T-helper 1 cell treated with Interleukin-12 subunit alpha and Interleukin-12 subunit beta and Interleukin-4 antibody, amounts not matched to agents 30 ng/mL and 1 ng/mL, for 36 hours (primary cell): ENCODE results near the gene ZNF454. TPM values are rescaled to one million over a fixed set of nuclear protein-coding genes. Genes with fewer than 3 reads are reported as not detected.

Experiments
- intact Hi-C: fragments of 100-400 bp; cut with micrococcal nuclease; formaldehyde crosslinking; loops from one replicate; pipeline ENCODE4 v1.15.1; 2024
- total RNA-seq: library from RNA; stranded (reverse); gene quantifications from 2 replicates; pipeline ENCODE4 v1.2.3, GENCODE V29; 2022

Gene ZNF454
- not detected in 2 replicates for total RNA-seq

- intact Hi-C loops, result no loop called here
Measured at GRCh38 chr5:178940569-178941360, at the start of gene ZNF454. TSS of gene ZNF454 (plus strand) at chr5:178941198. CDS start at chr5:178942792, 1,594 bp downstream.

- intact Hi-C loops, result no loop called here
Measured at GRCh38 chr5:178895615-178896571, 45.1 kb upstream of the ZNF454 start, which contains the start of gene ZFP2. TSS of gene ZFP2 (plus strand) at chr5:178895913. CDS start at chr5:178931314, 35,401 bp downstream.

DNA sequence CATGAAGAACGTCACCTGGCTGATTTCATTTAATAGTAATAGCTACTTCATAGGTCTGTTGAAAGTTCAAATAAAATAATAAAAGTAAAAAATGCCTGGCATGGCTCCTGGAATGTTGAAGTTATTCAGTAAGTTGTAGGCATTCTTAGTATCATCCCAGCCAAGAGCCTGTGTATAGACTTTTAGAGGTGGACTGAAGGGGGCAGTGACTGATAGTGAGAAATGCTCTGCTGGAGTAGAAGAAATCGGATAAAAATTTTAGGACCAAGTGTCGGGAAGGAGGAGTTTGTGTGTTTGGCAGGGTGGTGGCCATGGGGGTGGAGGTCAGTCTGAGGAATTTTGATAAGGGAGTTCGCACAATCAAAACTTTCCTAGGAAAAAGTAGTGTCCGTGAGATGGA lies 41.7 kb upstream of the ZNF454 start:
- intact Hi-C loops, result no loop called here

DNA sequence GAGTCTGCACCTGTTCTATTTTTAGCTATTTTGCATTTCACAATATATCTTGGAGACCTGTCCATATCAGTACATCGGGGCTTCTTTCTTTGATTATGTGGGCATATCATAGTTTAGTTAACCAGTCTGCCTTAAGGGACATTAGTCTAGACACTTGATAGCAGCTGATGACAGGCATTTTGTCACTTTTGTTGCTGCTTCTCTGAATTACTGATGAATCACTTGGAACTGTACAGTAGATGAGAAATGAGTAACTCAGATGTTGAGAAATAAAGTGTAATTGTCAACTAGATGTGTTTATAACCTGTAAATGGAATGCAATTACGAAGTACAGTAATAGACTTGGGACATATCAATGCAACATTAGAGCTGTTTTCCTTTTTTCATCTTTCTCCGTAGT lies 38.1 kb upstream of the ZNF454 start:
- intact Hi-C loops, result no loop called here

- intact Hi-C loops, result no loop called here
Measured at GRCh38 chr5:178931846-178932760, 8.9 kb upstream of the ZNF454 start.

DNA sequence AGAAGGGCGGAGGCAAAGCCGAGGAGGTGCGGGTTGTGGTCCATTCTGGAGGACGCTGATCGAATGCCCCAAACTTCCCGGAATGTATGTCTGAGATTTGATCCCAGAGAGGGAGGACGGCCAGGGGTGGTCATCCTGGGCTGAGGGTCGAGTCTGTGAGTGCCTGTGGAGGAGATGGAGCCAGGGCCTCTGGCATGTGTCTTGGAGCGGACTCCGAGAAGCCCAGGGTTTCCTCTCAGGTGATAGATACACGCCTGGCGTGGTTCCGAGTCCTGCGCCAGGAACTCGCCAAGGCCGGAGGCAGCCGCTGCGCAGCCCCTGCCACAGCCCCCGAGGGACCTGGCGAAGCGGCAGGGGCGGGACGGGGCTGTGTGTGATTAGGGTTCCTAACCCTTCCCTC lies 363 bp downstream of the ZNF454 start:
- intact Hi-C loops, result no loop called here

DNA sequence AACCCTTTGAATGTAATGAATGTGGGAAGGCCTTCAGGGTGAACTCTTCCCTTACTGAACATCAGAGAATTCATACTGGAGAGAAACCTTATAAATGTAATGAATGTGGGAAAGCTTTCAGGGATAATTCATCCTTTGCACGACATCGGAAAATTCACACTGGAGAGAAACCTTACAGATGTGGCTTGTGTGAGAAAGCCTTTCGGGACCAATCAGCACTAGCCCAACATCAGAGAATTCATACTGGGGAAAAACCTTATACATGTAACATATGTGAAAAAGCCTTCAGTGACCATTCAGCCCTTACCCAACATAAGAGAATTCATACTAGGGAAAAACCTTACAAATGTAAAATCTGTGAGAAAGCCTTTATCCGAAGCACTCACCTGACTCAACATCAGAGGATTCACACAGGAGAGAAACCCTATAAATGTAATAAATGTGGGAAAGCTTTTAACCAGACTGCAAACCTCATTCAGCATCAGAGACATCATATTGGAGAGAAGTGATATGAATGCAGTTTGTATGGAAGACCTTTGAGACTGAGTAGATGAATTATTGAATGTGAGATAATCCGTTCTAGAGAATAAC lies 24.6 kb downstream of the ZNF454 start:
- intact Hi-C loops, result no loop called here

DNA sequence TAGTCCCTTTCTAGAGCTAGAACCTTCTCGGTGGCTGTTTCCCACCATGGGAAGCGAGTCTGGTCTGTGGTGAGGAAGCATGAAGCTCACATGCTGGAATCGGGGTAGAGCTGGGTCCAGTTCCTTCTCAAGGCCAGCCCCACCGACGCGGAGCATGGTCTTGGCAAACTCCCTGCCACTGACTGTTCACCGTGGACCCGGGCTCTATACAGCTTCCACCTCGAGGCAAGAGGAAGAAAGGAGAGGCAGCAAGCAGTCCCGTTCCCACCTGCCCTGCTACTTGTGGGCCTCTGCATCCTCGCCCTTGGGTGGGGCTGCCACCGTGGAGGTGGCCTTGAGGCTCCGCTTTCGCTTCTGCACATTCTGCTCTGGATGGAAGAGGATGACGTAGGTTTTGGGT lies 40.4 kb downstream of the ZNF454 start:
- intact Hi-C loops, result no loop called here

DNA sequence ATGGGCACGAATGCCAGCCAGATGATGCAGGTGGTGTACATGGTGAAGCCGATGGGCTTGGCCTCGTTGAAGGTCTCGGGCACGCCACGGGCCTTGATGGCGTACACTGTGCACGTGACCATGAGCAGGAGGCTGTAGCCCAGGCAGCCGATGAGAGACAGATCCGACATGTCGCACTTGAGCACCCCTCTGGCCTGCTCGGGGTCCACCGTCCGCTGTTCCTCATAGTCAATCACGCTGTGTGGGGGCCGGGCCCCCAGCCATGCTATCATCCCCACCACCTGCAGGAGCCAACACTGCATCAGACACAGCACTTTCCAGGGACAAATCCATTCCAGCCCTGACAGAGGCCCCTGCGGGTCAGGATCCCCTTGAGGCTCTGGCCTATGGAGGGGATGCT lies 41.9 kb downstream of the ZNF454 start:
- intact Hi-C loops, result no loop called here

GRCh38 chr5:178983728-178984127 lies 42.7 kb downstream of the ZNF454 start:
- intact Hi-C loops, result no loop called here

DNA sequence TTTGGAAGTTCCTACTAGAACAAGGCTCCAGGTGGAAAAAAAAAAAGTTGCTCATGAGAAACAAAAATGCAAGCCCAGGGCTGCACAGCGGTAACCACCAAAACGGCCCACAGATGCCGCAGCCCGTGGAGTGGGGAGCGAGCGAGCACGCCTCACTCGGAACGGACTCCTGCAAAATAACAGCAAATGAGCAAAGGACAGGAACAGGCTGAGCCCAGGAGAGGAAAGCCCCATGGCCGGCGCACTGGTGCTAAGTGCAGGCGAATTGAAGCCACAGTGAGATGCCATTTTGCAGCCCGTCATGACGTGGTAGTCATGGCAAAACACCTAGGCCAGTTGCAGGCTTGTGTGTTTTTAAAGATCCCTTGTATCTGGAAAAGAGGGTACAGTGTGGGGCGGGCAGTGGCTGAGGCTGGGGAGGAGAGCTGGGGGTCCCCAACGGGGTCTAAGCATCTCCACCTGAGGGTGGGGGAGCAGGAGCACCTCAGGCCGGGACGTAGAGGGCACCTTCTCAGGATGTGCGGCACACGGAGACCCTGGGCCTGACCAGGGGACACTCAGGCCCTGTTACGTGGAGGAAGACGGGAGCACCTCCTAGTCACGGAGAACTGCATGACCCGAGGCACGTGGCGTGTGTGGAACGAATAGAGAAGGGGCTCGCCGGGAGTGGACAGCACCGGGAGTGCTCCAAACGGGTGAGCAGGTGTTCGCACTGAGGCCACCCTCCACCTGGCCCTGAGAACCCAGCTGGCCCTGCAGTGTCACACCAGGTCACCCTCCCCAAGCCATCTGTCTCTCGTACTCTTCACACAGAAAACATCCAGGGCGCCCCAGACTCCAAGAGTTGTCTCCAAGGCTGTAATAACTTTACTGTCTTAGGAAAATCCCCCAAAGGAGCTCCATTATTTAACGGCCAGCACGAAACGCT lies 43.4 kb downstream of the ZNF454 start:
- intact Hi-C loops, result no loop called here

DNA sequence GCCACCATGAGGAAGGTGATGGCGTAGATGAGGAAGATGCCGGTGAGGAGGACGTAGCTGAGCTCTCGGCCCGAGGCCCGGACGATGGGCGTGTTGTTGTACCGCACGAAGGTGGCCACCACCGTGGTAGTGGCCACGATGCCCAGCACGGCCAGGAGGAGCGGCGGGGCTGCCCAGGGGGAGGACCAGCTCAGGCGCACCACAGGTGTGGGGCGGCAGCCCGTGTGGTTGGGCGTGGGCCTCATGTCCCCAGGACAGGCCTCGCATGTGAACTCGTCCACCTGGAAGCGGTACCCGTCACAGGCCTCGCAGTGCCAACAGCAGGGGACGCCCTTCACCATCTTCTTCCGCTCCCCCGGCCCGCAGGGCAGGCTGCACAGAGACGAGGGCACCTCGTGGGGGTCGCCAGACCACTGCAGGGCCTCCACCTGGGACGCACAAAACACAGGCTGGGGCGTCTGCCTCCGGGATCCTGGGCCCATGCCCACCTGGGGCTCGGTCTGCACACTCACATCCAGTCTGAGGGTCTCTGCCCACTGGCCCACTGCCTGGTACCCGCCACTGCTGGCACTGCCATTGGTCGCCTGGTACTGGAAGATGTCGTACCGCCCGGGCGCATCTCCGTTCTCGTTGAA lies 45.4 kb downstream of the ZNF454 start:
- intact Hi-C loops, result no loop called here

GRCh38 chr5:178988436-178989220 lies 47.6 kb downstream of the ZNF454 start:
- intact Hi-C loops, result no loop called here

DNA sequence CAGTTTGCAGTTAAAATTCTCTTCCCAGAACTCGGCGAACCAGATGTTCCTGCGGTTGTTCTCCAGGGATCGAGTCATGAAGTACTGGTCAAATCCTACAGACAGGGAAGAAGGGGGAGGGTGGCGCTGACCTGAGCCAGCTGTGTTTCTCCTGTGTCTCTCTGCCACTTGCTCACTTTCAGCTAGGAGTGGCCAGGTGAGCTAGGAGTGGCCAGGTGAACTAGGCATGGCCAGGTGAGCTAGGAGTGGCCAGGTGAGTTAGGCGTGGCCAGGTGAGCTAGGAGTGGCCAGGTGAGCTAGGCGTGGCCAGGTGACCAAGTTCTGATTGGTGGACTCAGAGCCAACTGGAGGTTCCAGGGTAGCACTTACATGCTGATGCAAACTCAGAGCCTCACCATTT lies 48.3 kb downstream of the ZNF454 start:
- intact Hi-C loops, result no loop called here

DNA sequence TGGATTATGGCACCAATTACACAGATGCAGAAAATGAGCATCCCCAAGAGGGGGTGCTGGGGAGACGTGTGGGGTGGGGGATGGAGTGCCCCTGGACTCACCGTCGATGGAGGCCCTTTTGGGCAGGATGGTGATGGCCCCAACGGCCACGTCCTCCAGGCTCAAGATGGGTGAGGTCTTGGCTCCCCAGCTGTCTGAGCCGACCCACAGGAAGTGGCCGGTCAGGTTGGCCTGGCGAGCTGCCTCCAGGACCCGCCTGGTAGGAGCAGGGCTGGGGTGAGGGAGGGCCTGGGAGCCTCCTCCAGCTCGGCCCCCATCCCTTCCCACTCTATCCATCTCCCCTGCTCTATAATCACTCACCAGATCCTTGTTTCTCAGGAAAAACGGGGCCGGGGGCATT lies 49.5 kb downstream of the ZNF454 start:
- intact Hi-C loops, result no loop called here

GRCh38 chr5:178991190-178992145 lies 50.5 kb downstream of the ZNF454 start:
- intact Hi-C loops, result no loop called here

- intact Hi-C loops, result no loop called here
Measured at GRCh38 chr5:178992291-178992895, 51.4 kb downstream of the ZNF454 start.
